Adrenal gland (tissue), 5 donors: ENCODE data around the gene ABCB4.

Experiments
- CTCF ChIP-seq, 6 experiments: fragments of 450-650 bp in 4 of 6; fragments of 200-600 bp in 2 of 6; sonication (generic) in 1 of 6; IDR thresholded peaks; 1 replicate in 5 of 6; 2 replicates in 1 of 6; pipeline versions ENCODE4 v1.5.1 to v1.8.0; 2016 to 2021; ENCODE audit warnings: antibody characterized with exemption in 6 of 6, mild to moderate bottlenecking in 2 of 6, moderate library complexity in 1 of 6
- POLR2A ChIP-seq, 2 donors: fragments of 450-650 bp; IDR thresholded peaks; one replicate each; pipeline ENCODE4 v1.6.1; 2017; ENCODE audit warnings: antibody characterized with exemption in 2 of 2, mild to moderate bottlenecking in 2 of 2, moderate library complexity in 1 of 2
- donor health status: DM: no; HTN: no; CAD: no.

GRCh38 chr7:87507446-87507845, 32.0 kb upstream of the ABCB4 start:
- TF ChIP-seq CTCF (IDR thresholded peaks at IDR 0.05) (no peak), POLR2A (IDR thresholded peaks at IDR 0.05) (no peak)
